UCSD-AML1 (cell line): ENCODE data around the gene NRG3.

Experiments used
- DNase-seq: peaks from one replicate; lab custom pipeline; 2025; ENCODE audit not compliant: unreplicated experiment; lab: John Stamatoyannopoulos, UW

The NRG3 gene

GRCh38 chr10:82768040-82768439 is 893.0 kb downstream of the NRG3 start:
- no peak for DNase-seq

GRCh38 chr10:82778908-82779307 is 903.9 kb downstream of the NRG3 start:
- DNase-seq, result no peak

GRCh38 chr10:82796510-82796909 is 921.5 kb downstream of the NRG3 start:
- no peak for DNase-seq

DNA sequence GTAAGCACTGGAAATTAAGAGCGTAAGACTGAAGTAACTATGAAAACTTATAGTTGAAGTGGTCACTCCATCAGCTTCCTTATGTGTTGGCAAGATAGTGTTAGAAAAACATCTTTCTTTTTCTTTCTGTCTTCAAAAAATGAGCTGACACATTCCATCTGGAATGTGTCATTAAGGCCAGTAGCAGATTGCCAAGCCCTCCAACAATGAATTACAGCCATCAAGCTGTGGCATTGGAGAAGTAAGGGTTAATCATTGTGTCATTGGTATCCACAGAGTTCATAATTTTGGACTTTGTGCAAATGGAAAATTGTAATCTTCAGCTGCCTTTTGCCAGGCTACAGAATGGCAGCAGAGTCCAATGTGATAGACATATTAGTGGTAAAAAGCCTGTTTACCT is 926.3 kb downstream of the NRG3 start:
- DNase-seq, result no peak

- DNase-seq, result peak; percentile 15
These were observed 936.6 kb downstream of the NRG3 start for GRCh38 chr10:82811621-82812020.

GRCh38 chr10:82813856-82814255 is 938.9 kb downstream of the NRG3 start:
- no peak for DNase-seq

- no peak for DNase-seq
These were observed 939.6 kb downstream of the NRG3 start for GRCh38 chr10:82814635-82815034.

GRCh38 chr10:82815680-82816079 is 940.7 kb downstream of the NRG3 start:
- no peak for DNase-seq

DNA sequence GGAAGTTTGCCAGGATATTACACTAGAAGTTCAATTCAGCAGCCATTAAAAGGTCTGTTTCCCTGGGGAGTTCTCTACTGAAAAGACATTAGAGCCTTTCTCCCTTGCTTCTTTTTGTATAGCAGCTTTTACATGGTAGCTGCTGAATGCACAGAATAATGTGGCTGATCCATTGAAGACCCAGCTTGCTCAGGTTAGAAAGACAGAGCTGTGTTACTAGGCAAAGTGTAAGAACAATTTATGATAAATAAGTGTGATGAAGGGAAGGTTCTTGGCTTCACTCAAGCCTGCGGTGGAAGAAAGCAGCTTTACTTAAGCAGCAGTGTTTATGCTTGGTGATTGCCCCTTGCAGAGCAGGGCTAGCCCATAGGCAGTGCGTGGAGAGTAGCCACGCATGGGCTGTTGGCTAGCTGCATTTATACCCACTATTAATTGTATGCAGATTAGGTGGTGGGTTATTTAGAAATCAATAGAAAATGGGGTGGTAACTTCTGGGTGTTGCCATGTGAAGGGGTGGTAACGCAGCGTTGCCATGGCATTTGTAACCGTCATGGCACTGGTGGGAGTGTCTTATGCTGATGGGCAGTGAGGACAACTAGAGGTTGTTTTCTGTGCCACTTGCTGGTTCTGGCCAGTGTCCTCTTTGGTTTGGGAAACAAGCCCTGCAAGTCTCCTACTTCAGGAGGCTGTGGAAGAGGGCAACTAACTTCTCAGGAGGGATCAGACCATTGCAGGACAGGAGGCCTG is 942.9 kb downstream of the NRG3 start:
- no peak for DNase-seq

DNA sequence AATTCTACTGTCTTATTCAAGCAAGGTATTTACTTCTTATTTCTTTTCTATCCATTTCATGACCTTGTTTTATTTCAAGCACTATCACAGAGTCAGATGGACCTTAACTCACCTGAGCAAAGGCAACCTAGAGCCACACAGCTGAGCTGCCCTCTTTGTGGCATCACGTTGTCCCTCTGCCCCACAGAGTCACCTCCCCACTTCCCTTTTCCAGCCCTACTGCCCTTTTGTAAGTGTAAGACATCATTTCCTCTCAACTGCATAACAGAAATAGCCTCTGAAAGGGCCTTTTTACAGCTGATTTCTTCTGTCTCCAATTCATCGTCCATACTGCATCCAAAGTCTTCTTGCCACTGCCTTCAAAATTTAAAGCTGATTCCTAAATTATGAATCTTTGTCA is 946.0 kb downstream of the NRG3 start:
- peak; percentile 6 for DNase-seq

DNA sequence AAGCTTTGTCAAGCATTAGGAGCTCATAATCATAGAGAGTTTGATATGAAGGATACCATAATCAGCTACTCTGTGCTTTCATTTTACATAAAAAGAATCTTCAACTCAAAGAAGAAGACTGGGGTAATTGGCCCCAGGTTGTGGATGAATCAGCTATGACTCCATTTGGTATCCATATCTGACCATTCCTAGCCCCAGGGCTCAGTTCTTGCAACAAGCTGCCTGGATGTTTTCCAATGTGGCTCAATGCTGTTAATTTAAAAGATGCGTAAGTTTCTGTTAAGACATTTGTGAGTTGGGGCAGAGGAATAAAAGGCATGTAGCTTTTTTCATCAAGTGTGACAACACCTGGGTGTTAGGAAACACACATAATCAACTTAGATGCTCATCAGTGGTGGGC is 951.1 kb downstream of the NRG3 start:
- no peak for DNase-seq

- DNase-seq, result no peak
These were observed 952.9 kb downstream of the NRG3 start for GRCh38 chr10:82827901-82828300.

DNA sequence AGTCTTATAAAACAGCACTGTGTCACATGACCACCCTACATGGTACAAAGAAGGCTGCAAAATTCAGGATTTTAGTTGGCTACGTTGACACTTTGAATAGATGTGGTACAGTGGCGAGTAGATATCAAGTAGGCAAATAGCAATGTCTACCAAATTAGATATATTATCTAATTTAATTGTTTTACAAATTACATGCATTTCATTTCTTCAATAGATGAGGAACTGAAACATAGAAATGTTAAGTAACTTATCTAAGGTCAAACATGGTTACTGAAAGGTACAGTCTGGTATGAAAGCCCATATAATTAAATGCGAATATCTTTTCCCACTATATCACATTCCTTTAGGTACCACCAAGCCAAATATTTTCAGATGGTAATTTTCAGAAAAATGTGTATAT is 972.2 kb downstream of the NRG3 start:
- no peak for DNase-seq

DNA sequence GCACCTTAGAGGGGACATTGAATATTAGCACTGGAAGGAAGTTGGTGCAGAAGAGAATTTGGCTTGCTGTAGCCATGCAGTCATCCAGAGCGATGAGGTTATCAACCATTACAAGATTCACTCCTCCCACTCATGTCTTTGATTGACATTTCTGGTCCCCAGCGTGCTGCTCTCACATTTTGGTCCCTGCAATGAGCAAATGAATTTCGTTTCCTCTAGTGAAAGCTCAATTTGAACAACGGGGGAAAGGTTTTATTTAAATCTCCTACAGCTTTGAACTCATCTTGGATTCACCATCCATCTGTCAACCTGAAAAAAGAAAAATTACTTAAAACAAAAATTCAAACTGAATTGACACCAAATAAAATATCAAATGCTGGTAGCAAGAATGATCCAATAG is 975.2 kb downstream of the NRG3 start:
- no peak for DNase-seq

- DNase-seq, result no peak
These were observed 982.1 kb downstream of the NRG3 start for GRCh38 chr10:82856957-82857613.

DNA sequence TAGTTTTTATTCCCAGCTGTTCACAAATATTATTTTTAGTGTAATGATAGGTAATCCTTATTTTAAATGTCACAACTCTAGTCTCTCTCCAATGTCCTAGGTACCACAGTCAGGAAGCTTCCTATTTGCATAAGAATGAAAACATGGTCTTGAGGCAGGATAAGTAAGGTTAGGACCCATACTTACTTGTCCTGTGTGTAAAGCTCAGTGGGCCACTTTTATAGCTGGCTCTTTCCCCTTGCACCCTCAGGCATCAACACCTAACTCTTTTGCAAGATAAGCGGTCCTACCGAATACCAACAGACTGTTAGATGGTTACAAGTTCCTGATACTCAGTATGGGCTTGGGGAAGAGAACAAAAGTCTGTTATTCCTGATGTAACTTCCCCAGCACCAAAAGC is 986.9 kb downstream of the NRG3 start:
- no peak for DNase-seq

GRCh38 chr10:82865366-82865765 is 990.4 kb downstream of the NRG3 start:
- no peak for DNase-seq

GRCh38 chr10:82866424-82867020 is 991.5 kb downstream of the NRG3 start:
- DNase-seq, result no peak

- DNase-seq, result no peak
These were observed 992.1 kb downstream of the NRG3 start for GRCh38 chr10:82867056-82867455.

- DNase-seq, result no peak
These were observed 999.7 kb downstream of the NRG3 start for GRCh38 chr10:82874671-82875070.

DNA sequence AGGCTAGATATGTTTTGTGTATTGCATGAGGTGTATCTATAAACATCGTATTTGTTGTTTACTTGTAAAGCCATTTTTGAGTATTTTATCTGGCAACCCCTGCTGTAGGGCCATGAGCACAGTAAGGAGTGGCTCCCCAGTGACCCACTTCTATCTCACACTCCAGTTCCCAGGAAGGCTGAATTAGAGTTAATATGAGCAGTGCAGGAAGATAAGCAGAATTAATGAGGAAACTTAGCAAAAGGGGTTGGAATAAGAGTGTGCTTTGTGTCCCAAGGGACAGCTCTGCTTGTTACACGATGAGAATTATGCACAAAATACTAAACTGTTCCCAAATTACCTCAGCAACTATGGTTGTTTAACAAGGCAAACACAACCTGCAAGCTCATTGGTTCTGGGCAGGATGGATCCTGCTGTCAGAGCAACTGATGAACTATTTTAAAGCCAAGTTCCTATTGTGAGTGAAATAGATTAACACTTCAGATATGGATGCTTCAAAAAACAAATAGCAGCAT is 1005.8 kb downstream of the NRG3 start:
- DNase-seq, result no peak

- no peak for DNase-seq
These were observed 1007.7 kb downstream of the NRG3 start for GRCh38 chr10:82882722-82883121.
